CD4-positive, alpha-beta T cell treated with Interleukin-6 at 100 ng/mL for 8 hours (primary cell): ENCODE results near the gene UGT8.

Experiments used
- DNase-seq: peaks from one replicate; pipeline ENCODE4 v3.0.0-alpha.2; 2020; ENCODE audit warnings: mixed read lengths, low spot score

UGT8 gene

DNA sequence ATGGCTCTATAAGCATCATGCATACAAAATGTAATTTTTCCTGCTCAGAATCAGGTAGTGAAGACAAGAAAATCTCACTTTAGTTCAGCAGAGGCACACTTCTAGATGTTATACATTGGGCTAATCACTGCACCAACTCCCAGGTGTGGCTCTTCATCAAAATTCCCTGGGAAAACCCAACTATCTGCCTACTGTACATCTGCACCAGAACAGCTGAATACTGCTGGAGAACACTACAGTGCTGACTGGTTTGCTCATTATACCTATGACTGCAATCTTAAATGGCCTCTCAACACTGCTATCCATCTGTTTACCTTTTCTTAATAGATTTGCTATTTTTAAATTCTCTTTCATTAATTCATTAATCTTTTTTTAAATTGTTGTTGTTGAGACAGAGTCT is 92.0 kb downstream of the UGT8 start:
- DNase-seq, result no peak

DNA sequence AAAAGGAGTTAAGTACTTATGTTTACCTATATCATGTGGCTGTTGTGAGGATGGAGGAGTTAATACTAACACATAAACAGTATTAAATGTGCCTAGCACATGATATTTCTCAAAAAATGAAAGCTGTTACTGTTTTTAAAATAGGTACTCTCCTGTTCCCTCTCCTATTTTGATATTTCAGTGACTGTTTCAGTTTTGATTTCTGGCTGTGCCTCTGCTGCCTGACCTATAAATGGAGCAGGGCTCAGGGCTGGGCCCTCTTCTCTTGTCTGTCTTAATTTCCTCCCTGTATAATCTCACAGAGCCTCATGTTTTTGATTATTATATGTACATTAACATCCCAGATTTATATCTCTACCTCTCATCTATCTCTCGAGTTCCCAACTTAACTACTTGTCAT is 93.3 kb downstream of the UGT8 start:
- no peak for DNase-seq

DNA sequence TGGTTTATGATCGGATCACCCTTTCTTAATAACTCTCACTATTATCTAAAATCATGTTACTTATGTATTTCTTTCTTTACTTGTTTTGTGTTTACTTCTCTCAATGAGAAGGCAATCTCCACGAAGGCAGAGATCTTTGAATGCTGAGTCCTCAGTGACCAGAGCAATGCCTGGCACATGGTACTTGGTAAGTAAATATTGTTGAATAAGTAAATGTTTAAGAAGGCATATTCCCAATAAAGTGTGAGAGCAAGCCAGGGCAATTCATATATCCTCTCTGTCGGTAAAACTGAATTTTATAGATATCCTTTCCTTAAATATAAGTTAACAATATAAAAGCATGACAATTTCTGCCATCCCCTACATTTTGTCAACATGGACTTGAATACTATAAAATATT is 94.4 kb downstream of the UGT8 start:
- DNase-seq, result no peak

DNA sequence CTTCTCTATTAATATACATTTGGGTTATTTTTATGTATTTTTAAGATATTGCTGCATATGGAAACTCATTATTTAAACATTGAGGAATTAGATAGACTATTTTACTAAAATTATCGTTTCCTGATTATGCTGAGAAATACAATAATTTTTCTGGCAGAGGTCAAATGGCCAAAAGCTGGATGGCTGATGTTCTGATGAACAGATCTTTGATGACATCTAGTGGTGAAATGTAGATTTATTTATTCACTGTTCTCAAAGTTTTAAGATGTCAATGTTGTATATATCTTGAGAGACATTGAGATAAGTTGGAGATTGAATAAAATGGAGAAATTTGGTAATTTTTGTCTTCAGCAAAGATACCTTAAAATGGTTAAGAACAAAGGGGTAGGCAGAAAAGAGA is 96.2 kb downstream of the UGT8 start:
- DNase-seq, result no peak

DNA sequence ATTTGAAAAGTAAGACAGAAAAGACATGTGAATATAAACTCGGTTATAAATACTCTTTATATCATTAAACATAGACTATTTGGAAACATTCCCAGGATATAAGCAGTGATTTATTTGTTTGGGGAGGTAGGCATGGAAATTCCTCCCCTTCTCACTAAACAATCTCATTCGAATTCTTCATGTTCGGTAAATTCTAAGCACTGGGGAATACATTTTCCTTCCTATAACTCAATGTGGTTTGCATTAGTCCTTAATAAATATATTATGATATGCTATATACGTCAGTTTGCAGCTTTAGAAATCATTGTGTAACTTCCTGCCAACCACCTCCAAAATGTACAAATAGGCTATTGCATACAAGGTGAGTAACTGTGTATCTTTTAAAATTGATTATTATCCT is 99.6 kb downstream of the UGT8 start:
- DNase-seq, result no peak

DNA sequence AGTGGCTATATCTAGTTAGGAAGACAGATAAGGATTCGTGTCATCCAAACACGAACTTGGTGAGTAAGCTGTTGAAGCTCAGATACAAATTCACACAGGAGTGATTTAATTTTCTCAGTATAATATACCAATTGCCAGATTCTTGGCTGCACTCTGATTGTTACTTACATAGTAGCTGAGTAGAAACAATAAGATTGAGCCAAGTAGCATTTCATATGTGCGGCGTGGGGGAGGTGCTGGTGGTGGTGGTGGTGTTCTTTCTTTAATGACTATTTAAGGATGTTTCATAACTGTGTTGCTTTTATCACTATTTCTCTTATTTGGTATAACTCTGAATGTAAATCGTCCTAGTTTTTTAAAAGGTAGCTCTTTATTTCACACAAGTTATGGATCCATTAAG is 102.9 kb downstream of the UGT8 start:
- no peak for DNase-seq

DNA sequence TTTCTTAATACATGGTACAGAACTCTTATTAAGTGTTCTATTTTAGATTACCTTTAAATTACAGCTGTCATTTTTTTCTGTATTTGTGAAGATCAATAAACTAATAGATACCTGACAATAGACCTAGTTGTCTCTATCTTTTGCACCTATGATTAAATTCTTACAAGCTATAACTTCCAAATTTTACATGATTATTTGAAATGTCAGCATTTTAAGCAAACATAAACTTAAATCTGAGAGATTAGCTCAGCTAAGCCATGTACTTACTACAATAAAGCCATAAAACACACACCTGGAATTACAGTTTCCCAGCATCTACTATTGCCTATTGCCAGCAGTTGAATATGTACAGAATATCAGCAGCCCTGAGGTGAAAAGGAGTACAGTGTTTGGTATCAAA is 118.8 kb downstream of the UGT8 start:
- no peak for DNase-seq

DNA sequence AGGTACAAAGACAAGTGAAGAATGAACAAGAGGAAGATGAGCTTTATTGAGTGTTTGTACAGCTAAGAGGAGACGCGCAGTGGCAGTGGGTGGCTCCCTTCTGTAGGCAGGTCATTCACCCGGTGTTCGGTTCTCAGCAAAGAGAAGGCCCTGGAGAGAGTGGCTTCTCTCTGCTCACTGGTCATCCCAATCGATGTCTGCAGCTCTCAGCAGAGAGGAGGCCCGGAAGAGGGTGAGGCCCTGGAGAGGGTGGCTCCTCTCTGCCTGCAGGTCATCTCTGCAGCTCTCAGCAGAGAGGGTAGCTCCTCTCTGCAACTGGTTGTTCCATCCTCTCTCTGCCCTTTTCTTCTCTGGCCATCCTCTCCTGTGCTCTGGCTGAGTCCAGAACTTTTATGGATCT is 126.5 kb downstream of the UGT8 start:
- DNase-seq, result no peak

DNA sequence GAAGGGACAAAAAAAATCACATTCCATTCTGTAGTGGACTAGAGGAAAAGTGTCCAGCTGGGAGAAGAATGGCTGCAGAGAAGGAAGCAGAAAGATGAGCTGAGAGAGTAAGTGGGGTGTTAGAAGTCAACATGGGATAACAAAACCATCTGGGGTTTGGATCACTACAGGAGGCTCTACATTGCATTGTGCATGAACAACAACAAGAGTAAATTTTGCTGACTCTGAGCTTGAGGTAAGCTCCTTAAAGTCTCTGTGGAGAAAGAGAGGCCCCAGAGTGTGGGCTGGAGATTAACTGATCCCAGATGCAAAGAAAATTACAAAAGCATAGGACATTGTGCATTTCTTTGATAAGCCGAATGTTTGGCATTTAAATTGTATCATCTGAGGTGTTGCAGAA is 128.9 kb downstream of the UGT8 start:
- no peak for DNase-seq
